ENCODE results near the gene RNF112. TPM values are rescaled to one million over a fixed set of nuclear protein-coding genes. Genes with fewer than 3 reads are reported as not detected.

RNF112 gene
- total RNA-seq, 1 experiment from 2014 or later = 0.18 TPM

DNA sequence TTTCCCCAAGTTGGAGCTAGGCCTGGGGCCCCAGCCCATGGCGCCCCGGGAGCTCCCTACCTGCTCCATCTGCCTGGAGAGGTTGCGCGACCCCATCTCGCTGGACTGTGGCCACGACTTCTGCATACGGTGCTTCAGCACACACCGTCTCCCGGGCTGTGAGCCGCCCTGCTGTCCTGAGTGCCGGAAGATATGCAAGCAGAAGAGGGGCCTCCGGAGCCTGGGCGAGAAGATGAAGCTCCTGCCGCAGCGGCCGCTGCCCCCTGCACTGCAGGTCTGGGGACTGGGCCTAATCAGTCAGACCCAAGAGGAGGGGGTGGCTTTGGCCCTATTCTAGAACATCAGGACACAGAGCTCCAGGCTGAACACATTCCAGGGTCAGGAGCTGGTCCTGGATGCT lies 1.5 kb downstream of the RNF112 start:
- Histone ChIP-seq H3K9me3 (ENCODE audit: low read length) (no peaks in the 10 kb centered on the region), H3K9ac (ENCODE audit: low read length) (no peak overlapping the region), H3F3A (ENCODE audit: low read length, unreplicated experiment) (no peaks in the 10 kb centered on the region), H3K27me3 (ENCODE audit: low read length) (no peaks in the 10 kb centered on the region), H3K27ac (ENCODE audit: low read length) (no peak overlapping the region), H2AFZ (ENCODE audit: low read length) (no peak overlapping the region), H3K4me1 (ENCODE audit: insufficient read depth, low read length) (no peaks in the 10 kb centered on the region), H3K9me2 (replicated peaks; ENCODE audit: low read length) (no peaks in the 10 kb centered on the region), H3K4me2 (ENCODE audit: low read length) (no peak overlapping the region), H3K36me3 (ENCODE audit: low read depth, low read length) (no peaks in the 10 kb centered on the region), H4K20me1 (ENCODE audit: low read length) (no peaks in the 10 kb centered on the region), H3K79me2 (ENCODE audit: low read length) (no peaks in the 10 kb centered on the region), H3K4me3 (ENCODE audit: low read length) (no peak overlapping the region)
- no TSS peak for BruUV-seq (replicated peaks)
- no peak for ATAC-seq
- POLR2A ChIA-PET (ENCODE audit: unreplicated experiment) = no interaction called here
- no peak for DNase-seq
- CTCF ChIA-PET = no interaction called here
- intact Hi-C loops (cut with micrococcal nuclease) = no loop called here
- TF ChIP-seq CTCF (conservative IDR thresholded peaks at IDR 0.05; ENCODE audit: low read depth, low read length) (no peak), EZH2 (IDR thresholded peaks at IDR 0.05; ENCODE audit: low read length, unreplicated experiment) (no peak), EZH2phosphoT487 (IDR thresholded peaks at IDR 0.05; ENCODE audit: borderline replicate concordance, low read length) (no peak)

- Histone ChIP-seq H3K9ac (ENCODE audit: low read length) (no peak overlapping the region), H3K4me1 (ENCODE audit: insufficient read depth, low read length) (no peaks in the 10 kb centered on the region), H3K4me2 (ENCODE audit: low read length) (no peak overlapping the region), H3K9me2 (replicated peaks; ENCODE audit: low read length) (no peaks in the 10 kb centered on the region), H3K27me3 (ENCODE audit: low read length) (no peaks in the 10 kb centered on the region), H3K36me3 (ENCODE audit: low read depth, low read length) (no peaks in the 10 kb centered on the region), H3K79me2 (ENCODE audit: low read length) (no peaks in the 10 kb centered on the region), H2AFZ (ENCODE audit: low read length) (no peak overlapping the region), H3K4me3 (ENCODE audit: low read length) (no peak overlapping the region), H3F3A (ENCODE audit: low read length, unreplicated experiment) (no peaks in the 10 kb centered on the region), H3K9me3 (ENCODE audit: low read length) (no peaks in the 10 kb centered on the region), H3K27ac (ENCODE audit: low read length) (no peak overlapping the region), H4K20me1 (ENCODE audit: low read length) (no peaks in the 10 kb centered on the region)
- no peak for ATAC-seq
- DNase-seq = no peak
- no peak for TF ChIP-seq CTCF (conservative IDR thresholded peaks at IDR 0.05; ENCODE audit: low read depth, low read length)
- TF ChIP-seq EZH2phosphoT487 (IDR thresholded peaks at IDR 0.05; ENCODE audit: borderline replicate concordance, low read length) = no peak
- TF ChIP-seq EZH2 (IDR thresholded peaks at IDR 0.05; ENCODE audit: low read length, unreplicated experiment) = no peak
- intact Hi-C loops (cut with micrococcal nuclease) = no loop called here
- ChIA-PET POLR2A (ENCODE audit: unreplicated experiment) (no interaction called here), CTCF (no interaction called here)
- no TSS peak for BruUV-seq (replicated peaks)
Observed at GRCh38 chr17:19412984-19413383, 2.0 kb downstream of the RNF112 start.

DNA sequence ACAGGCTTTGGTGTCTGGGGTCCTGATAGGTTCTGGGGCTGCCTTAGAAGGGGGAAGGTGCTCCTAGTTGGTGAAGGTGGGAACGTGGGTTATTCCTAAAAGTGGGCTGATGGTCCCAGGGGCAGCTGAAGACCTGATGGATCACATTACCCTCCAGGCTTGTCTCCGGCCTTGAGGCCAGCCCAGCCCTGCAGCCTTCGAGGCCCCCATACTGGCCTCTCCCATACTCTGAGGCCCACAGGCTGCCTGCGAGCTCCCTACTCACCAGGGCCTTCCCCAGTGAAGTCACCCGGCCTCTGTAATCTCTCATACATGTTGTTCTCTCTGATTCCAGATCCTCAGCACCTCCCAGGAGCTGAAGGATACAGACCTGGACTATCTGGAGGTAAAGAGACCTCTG lies 2.7 kb downstream of the RNF112 start:
- Histone ChIP-seq H3K9me2 (replicated peaks; ENCODE audit: low read length) (no peaks in the 10 kb centered on the region), H3K4me1 (ENCODE audit: insufficient read depth, low read length) (no peaks in the 10 kb centered on the region), H3K36me3 (ENCODE audit: low read depth, low read length) (no peaks in the 10 kb centered on the region), H3K27ac (ENCODE audit: low read length) (no peak overlapping the region), H3K4me3 (ENCODE audit: low read length) (no peak overlapping the region), H3K9ac (ENCODE audit: low read length) (no peak overlapping the region), H3K4me2 (ENCODE audit: low read length) (no peak overlapping the region), H3K9me3 (ENCODE audit: low read length) (no peaks in the 10 kb centered on the region), H4K20me1 (ENCODE audit: low read length) (no peaks in the 10 kb centered on the region), H2AFZ (ENCODE audit: low read length) (no peak overlapping the region), H3F3A (ENCODE audit: low read length, unreplicated experiment) (no peaks in the 10 kb centered on the region), H3K79me2 (ENCODE audit: low read length) (no peaks in the 10 kb centered on the region), H3K27me3 (ENCODE audit: low read length) (no peaks in the 10 kb centered on the region)
- ChIA-PET CTCF (no interaction called here), POLR2A (ENCODE audit: unreplicated experiment) (no interaction called here)
- no TSS peak for BruUV-seq (replicated peaks)
- intact Hi-C loops (cut with micrococcal nuclease) = no loop called here
- TF ChIP-seq CTCF (conservative IDR thresholded peaks at IDR 0.05; ENCODE audit: low read depth, low read length) (no peak), EZH2 (IDR thresholded peaks at IDR 0.05; ENCODE audit: low read length, unreplicated experiment) (no peak), EZH2phosphoT487 (IDR thresholded peaks at IDR 0.05; ENCODE audit: borderline replicate concordance, low read length) (no peak)
- DNase-seq (no peak), ATAC-seq (no peak)
